Caco-2 (cell line): ENCODE measurements around the gene WAPL. TPM values are rescaled to one million over a fixed set of nuclear protein-coding genes. Genes with fewer than 3 reads are reported as not detected.

Experiments used
- BruUV-seq: library from RNA; stranded (reverse); fragments of 400-500 nt; replicated peaks from 2 replicates; lab custom pipeline; 2021; lab: Mats Ljungman, UMichigan
- CTCF ChIA-PET: fragments of 300-600 bp; sonication (Branson Sonifier 250); formaldehyde crosslinking; loops from one replicate; lab custom pipeline; 2022; ENCODE audit warnings: antibody characterized with exemption; lab: Charles Lee
- POLR2A ChIA-PET: fragments of 300-600 bp; sonication (Branson Sonifier 250); formaldehyde crosslinking; loops from one replicate; lab custom pipeline; 2022; ENCODE audit warnings: antibody characterized with exemption; lab: Charles Lee
- DNase-seq, 2 experiments: peaks; one replicate each; pipeline versions ENCODE4 v3.0.0 to v3.0.0-alpha.2; 2020 to 2022
- H3K27me3 ChIP-seq: replicated peaks from 2 replicates; pipeline ENCODE4 v1.6.0; 2011; ENCODE audit warnings: low read length; ENCODE audit not compliant: control insufficient read depth, insufficient read depth
- H3K36me3 ChIP-seq: 2 replicates; pipeline ENCODE4 v1.5.1; 2011; ENCODE audit warnings: low read length; ENCODE audit not compliant: control insufficient read depth, insufficient read depth
- H3K4me1 ChIP-seq: fragments of 250-450 bp; sonication (Bioruptor Pico); 2 replicates; pipeline ENCODE4 v1.5.1; 2020; ENCODE audit warnings: mild to moderate bottlenecking
- H3K4me3 ChIP-seq: 2 replicates; pipeline ENCODE4 v1.5.1; 2011; ENCODE audit warnings: low read depth, mild to moderate bottlenecking, control low read depth, low read length
- H3K9me3 ChIP-seq: fragments of 250-450 bp; sonication (Bioruptor Pico); 2 replicates; pipeline ENCODE4 v1.5.1; 2020; ENCODE audit warnings: mild to moderate bottlenecking, moderate library complexity
- H3K27ac Mint-ChIP-seq: one replicate; pipeline ENCODE4 v1.8.0; 2022; ENCODE audit warnings: mixed read lengths; ENCODE audit not compliant: unreplicated experiment
- H3K27me3 Mint-ChIP-seq: one replicate; pipeline ENCODE4 v1.8.0; 2022; ENCODE audit warnings: mixed read lengths; ENCODE audit not compliant: insufficient read depth, unreplicated experiment
- H3K36me3 Mint-ChIP-seq: one replicate; pipeline ENCODE4 v1.8.0; 2022; ENCODE audit warnings: mild to moderate bottlenecking, mixed read lengths; ENCODE audit not compliant: insufficient read depth, unreplicated experiment
- H3K4me1 Mint-ChIP-seq: one replicate; pipeline ENCODE4 v1.8.0; 2022; ENCODE audit warnings: low read depth, mixed read lengths; ENCODE audit not compliant: unreplicated experiment
- H3K4me3 Mint-ChIP-seq: one replicate; pipeline ENCODE4 v1.8.0; 2022; ENCODE audit warnings: mild to moderate bottlenecking, moderate library complexity, mixed read lengths; ENCODE audit not compliant: unreplicated experiment
- H3K9me3 Mint-ChIP-seq: one replicate; pipeline ENCODE4 v1.8.0; 2022; ENCODE audit warnings: mixed read lengths; ENCODE audit not compliant: unreplicated experiment
- intact Hi-C: fragments of 100-400 bp; cut with micrococcal nuclease; formaldehyde crosslinking; loops from one replicate; pipeline ENCODE4 v1.10.0; 2022; ENCODE audit not compliant: unreplicated experiment
- total RNA-seq: library from RNA; stranded (reverse); gene quantifications from 2 replicates; pipeline ENCODE4 v1.2.3, GENCODE V29; 2022
- TF ChIP-seq, protein P1 (sequence below), 2 experiments: fragments of 200-600 bp in 1 of 2; IDR thresholded peaks; 1 replicate in 1 of 2; 2 replicates in 1 of 2; pipeline versions ENCODE4 v1.5.1 to v1.8.0; 2011 to 2022; ENCODE audit warnings: antibody characterized with exemption in 1 of 2, control low read depth in 1 of 2, inconsistent platforms in 1 of 2, low read depth in 1 of 2, low read length in 1 of 2, mild to moderate bottlenecking in 1 of 2, moderate library complexity in 1 of 2; ENCODE audit not compliant: insufficient read depth in 1 of 2, severe bottlenecking in 1 of 2, unreplicated experiment in 1 of 2

WAPL gene
- total RNA-seq, 1 experiment from 2014 or later: 49.2 TPM

DNA sequence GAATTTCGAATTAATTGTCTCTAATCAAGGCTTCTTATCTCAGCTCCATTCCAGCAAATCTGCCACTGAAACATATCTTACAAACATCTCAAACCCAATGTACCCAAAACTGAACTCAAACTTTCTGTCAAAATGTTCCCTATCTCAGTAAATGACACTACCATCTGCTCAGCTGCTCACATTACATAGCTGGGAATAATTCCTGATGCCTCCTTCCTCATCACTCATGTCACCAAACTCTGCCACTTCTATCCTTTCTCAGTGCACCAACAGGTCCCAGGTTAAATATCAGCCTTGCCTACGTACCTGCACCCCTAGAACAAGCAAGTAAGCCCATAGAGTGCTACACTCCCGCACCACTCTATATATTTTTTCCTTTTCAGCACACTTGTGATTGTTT, 12.4 kb downstream of the WAPL start:
- H3K9me3 ChIP-seq: no peaks in the 10 kb centered on the region
- no peak overlapping the region for H3K4me3 ChIP-seq
- intact Hi-C loops: no loop called here
- Mint-ChIP-seq H3K9me3 (no peaks in the 10 kb centered on the region), H3K36me3 (peaks cover 49% of the 10 kb centered on the region), H3K4me3 (no peak overlapping the region), H3K27me3 (no peaks in the 10 kb centered on the region), H3K27ac (no peak overlapping the region), H3K4me1 (no peaks in the 10 kb centered on the region)
- BruUV-seq: no TSS peak
- H3K4me1 ChIP-seq: no peaks in the 10 kb centered on the region
- POLR2A ChIA-PET: no interaction called here
- TF ChIP-seq, protein P1, sequence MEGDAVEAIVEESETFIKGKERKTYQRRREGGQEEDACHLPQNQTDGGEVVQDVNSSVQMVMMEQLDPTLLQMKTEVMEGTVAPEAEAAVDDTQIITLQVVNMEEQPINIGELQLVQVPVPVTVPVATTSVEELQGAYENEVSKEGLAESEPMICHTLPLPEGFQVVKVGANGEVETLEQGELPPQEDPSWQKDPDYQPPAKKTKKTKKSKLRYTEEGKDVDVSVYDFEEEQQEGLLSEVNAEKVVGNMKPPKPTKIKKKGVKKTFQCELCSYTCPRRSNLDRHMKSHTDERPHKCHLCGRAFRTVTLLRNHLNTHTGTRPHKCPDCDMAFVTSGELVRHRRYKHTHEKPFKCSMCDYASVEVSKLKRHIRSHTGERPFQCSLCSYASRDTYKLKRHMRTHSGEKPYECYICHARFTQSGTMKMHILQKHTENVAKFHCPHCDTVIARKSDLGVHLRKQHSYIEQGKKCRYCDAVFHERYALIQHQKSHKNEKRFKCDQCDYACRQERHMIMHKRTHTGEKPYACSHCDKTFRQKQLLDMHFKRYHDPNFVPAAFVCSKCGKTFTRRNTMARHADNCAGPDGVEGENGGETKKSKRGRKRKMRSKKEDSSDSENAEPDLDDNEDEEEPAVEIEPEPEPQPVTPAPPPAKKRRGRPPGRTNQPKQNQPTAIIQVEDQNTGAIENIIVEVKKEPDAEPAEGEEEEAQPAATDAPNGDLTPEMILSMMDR (IDR thresholded peaks at IDR 0.05; ENCODE audit: insufficient read depth in 1 of 2, low read depth in 1 of 2, low read length in 1 of 2, severe bottlenecking in 1 of 2, unreplicated experiment in 1 of 2): no peak
- H3K27me3 ChIP-seq: no peaks in the 10 kb centered on the region
- H3K36me3 ChIP-seq: no peaks in the 10 kb centered on the region
- CTCF ChIA-PET: no interaction called here
- no peak for DNase-seq

DNA sequence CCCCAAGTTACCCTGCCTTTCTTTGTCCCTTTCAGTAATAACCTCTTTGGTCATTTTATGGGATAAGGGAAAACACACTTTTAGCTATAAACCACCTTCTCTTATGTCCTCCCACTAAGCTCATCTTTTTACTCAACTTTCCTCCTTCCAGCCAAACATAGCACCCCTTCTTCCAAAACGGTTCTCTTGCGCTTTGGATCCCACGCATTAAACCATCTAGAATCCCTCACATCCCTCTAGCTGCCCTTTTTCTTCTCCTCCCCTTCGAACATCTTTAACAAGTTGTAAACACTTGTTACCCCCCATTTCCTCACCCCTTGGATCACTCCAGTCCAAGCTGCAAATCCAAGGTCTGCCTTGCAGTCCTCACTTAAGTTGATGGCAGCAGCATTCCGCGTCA, 13.4 kb downstream of the WAPL start:
- Mint-ChIP-seq H3K4me3 (no peak overlapping the region), H3K9me3 (no peaks in the 10 kb centered on the region), H3K36me3 (peaks cover 45% of the 10 kb centered on the region), H3K4me1 (no peaks in the 10 kb centered on the region), H3K27ac (no peak overlapping the region), H3K27me3 (no peaks in the 10 kb centered on the region)
- ChIA-PET CTCF (no interaction called here), POLR2A (interaction anchor here (0.7 kb wide), 1 partner anchor 115 kb away, joined by 5 read pairs; no protein-coding TSS in a partner anchor)
- intact Hi-C loops: no loop called here
- H3K36me3 ChIP-seq: no peaks in the 10 kb centered on the region
- no peak for DNase-seq
- H3K27me3 ChIP-seq: no peaks in the 10 kb centered on the region
- TF ChIP-seq, protein P1 (IDR thresholded peaks at IDR 0.05; ENCODE audit: insufficient read depth in 1 of 2, low read depth in 1 of 2, low read length in 1 of 2, severe bottlenecking in 1 of 2, unreplicated experiment in 1 of 2): no peak
- no peak overlapping the region for H3K4me3 ChIP-seq
- no peaks in the 10 kb centered on the region for H3K4me1 ChIP-seq
- BruUV-seq: no TSS peak
- no peaks in the 10 kb centered on the region for H3K9me3 ChIP-seq

DNA sequence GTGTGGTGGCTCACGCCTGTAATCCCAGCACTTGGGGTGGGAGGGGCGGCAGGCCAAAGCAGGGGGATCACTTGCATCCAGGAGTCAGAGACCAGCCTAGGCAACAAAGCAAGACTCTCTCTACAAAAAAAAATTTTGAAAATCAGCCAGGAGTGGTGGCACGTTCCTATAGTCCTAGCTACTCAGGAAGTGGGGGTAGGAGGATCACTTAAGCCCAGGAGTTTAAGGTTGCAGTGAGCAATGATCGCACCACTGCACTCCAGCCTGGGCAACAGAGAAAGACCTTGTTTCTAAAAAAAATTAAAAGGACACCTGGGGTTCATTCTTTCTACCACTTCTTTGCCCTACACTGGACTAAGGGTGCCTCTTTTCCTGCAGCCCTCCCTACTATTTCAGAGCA, 15.1 kb downstream of the WAPL start:
- ChIA-PET CTCF (no interaction called here), POLR2A (no interaction called here)
- Histone ChIP-seq H3K27me3 (no peaks in the 10 kb centered on the region), H3K4me1 (no peaks in the 10 kb centered on the region), H3K36me3 (no peaks in the 10 kb centered on the region), H3K4me3 (no peak overlapping the region), H3K9me3 (no peaks in the 10 kb centered on the region)
- BruUV-seq: no TSS peak
- H3K4me3 Mint-ChIP-seq: no peak overlapping the region
- intact Hi-C loops: no loop called here
- H3K36me3 Mint-ChIP-seq: peaks cover 44% of the 10 kb centered on the region
- H3K27ac Mint-ChIP-seq: no peak overlapping the region
- peaks cover under 1% of the 10 kb centered on the region for H3K4me1 Mint-ChIP-seq
- no peaks in the 10 kb centered on the region for H3K9me3 Mint-ChIP-seq
- DNase-seq: no peak
- H3K27me3 Mint-ChIP-seq: no peaks in the 10 kb centered on the region
- TF ChIP-seq, protein P1 (IDR thresholded peaks at IDR 0.05; ENCODE audit: insufficient read depth in 1 of 2, low read depth in 1 of 2, low read length in 1 of 2, severe bottlenecking in 1 of 2, unreplicated experiment in 1 of 2): no peak
